NAMALWA (cell line): ENCODE data around the gene EBP.

Experiments used
- DNase-seq: peaks from one replicate; pipeline ENCODE4 v3.0.0-alpha.2; 2015; ENCODE audit warnings: low spot score

EBP gene

DNA sequence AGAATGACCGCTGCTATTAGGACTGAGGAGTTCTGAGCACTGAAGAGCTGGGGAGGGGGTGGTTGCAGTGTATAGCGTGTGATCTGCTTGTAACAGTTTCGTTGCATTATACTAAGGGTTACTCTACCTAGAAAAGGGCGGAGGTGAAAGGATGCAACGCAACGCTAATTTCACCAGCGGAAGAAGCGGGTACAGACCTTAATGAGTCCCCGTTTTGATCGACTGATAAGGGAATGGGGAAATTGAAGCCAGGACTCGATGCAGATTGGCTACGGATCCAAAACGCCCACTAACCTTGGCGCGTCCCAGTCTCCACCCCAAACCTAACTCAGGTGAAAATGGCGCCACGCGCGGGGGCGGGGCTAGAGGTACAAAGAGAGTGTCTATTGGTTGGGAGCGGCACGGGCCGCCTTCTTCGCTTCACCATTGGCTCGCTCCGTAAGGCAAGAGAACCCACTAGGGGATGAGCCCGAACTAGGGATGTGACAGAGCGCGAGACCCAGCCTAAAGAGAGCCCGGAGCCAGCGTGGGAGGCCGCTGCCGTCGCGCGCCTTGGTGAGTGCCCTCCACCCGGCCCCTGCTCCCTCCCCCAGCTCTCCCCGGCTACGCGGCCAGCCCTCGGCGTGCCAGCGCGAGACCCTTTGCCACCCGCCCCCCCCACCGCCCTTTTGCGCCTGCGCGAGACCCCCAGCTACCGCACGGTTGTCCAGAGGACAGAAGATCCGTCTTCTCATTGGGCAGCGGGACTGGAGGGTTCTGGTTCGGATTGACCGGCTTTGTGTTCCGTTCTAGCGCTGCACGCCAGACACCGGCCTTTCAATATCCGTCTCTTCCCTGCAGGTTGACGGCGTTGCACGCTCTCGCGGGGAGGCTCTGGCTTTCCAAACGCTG, at the start of gene EBP:
Gene EBP, plus strand, starts transcription at position 456 of the 891 bp plus-strand sequence. CDS start 1,964 bp downstream, outside the sequence.
- peak; percentile 96 for DNase-seq

DNA sequence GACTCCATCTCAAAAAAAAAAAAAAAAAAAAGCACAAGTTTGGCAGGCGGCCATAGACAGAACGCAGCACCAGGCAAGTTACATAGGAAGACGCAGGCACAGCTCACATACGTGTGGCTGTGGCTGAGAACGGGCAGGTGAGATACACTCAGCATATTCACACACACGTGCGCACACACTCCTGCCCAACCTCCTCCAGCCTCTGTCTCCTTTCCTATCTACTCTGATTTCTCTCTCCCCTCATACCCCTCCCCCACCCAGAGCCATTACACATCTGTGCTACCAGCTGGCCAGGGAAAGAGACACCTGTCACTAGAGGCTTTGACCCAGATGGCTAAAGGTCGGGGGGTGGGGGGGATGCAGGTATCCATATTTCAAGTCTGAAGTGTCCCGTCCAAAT, 49.4 kb upstream of the EBP start:
- no peak for DNase-seq

DNA sequence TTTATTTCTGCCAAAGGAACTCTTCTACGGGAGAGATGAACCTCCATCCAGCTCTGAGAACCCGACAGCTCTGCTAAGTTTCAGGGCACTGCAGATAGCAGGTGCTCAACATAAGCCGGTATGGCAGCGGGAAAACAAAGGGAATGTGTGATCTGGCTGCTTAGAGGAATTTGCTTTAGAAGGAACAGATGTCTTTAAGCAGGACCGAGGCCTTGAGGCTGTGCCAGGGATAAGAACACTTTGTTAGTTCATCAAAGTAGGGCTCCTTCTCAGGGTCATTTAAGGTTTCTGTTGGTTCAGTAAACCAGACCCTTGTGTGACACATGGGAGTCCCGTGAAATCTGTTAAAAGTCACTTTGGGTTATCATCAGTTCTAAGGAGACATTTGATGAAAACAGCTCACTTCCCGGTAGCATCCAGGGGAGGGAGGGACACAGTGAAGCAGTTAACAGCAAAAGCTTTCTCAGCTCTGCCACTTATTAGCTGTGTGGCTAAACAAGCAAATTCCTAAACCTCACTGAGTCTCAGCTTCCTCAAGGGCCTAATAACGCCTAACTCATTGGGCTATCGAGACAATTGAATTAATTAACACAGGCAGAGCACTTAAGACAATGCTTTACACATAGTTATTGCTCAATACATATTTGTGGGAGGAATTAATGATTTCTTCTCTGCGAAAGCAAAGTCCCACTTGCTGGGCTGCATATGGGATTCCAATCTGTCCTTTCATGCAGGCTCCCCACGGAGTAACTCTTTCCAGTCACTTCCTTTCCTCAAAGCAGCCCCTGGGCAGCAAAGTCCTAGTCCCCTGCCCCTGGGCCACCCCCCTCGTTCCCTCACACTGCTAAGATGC, 48.5 kb upstream of the EBP start:
- DNase-seq = no peak

DNA sequence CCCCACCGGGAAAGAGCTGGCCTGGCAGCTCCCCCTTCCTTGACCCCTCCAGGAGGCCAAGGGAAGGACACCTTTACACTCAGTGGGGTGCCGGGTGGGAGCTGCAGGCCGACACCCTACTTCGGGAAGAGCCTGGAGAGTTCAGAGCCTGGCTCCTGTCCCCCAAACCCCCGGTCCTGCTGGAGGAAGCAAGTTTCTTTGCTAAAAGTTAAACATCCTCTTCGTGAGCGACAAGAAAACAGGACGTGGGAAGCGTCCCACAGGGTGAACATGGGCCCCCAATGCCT, 48.0 kb upstream of the EBP start:
- no peak for DNase-seq

DNA sequence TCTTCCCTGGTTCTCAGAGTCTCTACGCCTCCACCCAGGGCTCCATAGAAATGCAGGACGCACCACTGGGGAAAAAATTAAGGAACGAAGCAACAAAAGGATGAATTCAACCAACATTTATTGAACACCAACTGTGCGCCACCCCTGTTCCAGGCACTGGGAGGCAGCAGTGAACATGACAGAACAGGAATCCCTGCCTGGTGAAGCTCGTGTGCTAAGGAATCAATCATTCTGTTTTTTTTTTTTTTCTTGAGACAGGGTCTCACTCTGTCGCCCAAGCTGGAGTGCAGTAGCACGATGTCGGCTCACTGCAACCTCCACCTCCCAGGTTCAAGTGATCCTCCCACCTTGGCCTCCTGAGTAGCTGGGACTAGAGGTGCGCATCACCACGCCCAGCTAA, 47.5 kb upstream of the EBP start:
- DNase-seq = peak; percentile 49

DNA sequence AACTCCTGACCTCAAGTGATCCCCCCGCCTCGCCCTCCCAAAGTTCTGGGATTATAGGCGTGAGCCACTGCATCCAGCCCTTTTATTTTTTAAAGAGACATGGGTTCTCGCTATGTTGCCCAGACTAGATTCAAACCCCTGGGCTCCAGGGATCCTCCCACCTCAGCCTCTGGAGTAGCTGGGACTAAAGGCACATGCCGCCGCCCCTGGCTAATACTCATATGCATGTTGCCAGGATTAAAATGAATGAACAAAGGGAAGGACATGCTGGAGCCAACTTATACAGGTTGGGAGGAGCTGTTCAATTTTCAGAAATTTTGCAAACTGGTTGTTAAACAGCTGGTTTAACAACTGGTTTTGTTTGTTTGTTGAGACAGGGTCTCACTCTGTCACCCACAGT, 47.0 kb upstream of the EBP start:
- DNase-seq = no peak

DNA sequence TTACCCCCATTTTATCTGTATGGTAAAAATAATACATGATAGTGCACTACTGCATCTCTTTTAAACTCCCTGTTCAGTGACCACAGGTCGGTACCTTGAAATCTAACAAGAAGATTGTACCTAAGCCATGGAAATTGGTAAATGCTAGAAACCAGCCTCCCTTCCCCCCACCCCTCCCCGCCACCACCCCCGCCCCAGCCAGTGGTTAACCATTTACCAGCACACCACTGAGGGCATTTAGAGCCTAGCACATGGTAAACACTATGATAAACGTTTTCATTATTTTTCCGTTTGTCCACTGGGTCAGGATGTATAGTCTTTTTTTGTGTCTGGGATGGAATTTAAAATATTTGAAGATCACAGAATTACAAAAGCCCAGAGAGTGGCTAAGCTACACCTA, 46.3 kb upstream of the EBP start:
- DNase-seq = no peak

DNA sequence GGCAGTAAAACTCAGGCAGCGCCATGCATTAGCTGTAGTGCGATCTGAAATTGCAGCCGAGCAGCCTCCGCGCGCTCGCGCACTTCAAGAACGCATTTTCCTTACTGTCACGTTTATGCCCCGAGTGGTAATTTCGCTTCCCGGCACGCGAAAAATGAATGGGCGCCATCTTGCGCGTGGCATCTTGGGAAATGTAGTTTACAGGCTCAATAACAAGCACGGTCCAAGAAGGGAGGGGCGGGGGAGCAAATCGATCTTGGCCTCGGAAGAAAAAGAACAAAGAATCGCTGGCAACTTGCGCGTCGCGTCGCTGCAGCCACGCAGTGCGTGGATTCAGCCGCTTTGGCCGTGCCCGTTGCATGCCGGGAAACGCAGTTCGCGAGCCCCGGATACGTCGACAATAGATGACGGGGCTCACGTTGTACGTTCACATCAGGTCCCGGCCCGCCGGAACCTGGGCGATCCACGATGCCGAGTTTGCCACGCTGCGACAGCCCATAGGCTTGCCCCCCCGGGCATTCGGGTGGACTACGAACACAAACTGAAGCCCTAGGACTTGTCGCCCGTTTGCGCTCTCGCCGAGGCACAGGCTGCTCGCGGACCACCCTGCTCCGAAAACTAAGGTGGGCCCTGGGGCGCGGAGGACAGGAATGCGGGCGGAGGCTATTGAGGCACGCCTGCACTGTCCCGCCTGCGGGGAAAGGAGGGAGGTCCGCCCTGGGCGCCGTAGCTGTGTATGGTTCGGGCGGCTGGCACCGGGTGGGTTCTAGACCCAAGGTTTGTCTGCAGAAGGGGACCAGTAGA, 45.6 kb upstream of the EBP start, which contains the start of gene FTSJ1:
Gene FTSJ1, plus strand, starts transcription at position 426 of the 804 bp plus-strand sequence. CDS start 1,849 bp downstream, outside the sequence.
- peak; percentile 92 for DNase-seq

DNA sequence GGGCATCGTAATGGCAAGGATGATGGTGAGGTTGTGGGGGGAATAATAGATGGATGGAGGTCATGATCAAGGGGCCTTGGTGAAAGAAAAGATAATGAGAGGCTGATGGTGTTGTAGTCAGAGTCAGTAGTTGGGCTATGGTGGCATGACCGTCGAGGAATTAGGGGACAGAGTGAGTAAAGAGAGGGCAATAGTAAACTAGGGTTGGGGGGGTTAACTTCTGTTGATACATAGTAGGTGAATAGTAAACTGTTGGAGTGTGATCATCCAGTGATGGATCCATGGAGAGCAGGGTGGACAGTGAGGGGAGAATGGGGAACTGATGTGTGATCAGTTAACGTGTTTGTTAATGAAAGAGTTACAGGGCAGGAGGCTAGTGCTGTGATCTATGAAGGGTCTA, 44.7 kb upstream of the EBP start:
- DNase-seq = no peak

DNA sequence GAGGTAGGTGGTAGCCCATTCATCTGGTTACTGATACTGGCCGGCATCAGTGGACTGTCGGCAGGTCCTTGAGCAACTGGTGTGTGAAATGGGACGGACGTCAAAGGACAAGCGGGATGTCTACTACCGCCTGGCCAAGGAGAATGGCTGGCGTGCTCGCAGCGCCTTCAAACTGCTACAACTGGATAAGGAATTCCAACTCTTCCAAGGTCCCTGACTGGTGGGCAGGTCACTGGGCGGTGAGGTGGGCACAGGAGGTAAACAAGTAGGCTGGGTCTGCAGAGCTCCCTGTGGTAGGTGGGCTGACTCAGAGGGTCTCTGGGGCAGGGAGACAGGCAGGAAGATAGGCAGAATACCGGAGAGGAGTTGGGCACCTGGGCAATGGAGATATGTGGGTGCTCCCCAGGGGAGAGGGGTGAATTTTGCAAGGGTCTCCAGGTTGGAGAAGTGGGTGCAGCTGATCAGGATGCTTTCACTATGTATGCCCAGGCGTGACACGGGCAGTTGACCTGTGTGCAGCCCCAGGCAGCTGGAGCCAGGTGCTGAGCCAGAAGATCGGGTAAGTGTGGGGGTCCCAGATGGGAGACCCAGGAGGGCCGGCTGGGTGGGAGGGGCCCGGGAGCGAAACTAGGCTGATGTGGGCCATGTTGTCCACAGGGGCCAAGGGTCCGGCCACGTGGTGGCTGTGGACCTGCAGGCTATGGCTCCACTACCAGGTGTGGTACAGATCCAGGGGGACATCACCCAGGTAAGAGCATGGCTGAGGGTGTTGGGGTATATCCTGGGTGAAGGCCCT, 43.5 kb upstream of the EBP start:
- no peak for DNase-seq

DNA sequence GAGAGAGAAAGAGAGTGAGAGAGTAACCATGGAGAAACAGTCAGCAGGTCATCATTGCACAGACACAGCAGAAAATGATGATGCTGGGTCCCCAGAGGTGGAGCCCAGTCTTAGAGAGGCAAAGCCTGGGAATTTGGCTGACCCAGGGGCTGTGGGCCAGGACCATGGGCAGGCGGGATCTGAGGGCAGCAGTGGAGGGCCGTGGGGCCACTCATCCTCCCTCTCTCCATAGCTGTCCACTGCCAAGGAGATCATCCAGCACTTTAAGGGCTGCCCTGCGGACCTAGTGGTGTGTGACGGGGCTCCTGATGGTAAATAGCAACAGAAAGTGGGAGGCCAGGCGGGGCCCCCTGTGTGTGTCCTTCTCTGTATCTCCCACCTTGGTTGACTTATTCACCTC, 42.8 kb upstream of the EBP start:
- no peak for DNase-seq

DNA sequence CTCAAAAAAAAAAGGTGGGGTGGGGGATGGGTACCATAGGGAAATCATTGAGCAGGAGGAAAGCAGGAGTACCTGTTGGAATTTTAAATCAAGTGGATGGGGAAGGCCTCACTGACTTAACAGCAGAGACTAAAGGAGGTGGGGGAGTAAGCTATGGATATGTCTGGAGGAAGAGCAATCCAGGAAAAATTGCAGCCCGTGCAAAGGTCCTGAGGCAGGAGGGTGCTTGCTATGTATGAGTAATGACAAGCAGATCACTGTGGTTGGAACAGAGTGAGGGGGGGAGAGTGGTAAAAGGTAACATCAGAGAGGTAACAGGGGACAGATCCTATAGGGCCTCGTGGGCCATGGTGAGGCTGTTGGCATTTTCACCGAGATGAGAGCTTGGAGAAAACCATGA, 41.5 kb upstream of the EBP start:
- DNase-seq = no peak

DNA sequence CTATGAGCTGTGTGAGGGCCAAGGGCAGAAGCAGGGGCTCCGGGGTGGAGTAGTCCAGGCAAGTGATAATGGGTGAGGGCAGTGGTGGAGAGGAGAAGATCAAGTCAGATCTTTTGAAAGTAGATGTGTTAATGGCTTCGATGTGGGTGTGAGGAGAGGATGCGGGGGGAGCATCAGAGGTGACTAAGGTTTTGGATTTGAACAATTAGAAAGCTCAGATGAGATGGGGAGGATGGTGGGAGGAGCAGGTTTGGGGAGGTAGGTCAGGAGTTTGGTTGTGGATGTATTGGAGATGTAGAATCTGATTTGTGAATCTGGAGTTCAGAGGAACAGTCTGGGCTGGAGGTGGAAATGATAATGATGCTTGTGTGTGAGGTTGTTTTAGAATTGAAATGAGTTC, 41.0 kb upstream of the EBP start:
- no peak for DNase-seq

DNA sequence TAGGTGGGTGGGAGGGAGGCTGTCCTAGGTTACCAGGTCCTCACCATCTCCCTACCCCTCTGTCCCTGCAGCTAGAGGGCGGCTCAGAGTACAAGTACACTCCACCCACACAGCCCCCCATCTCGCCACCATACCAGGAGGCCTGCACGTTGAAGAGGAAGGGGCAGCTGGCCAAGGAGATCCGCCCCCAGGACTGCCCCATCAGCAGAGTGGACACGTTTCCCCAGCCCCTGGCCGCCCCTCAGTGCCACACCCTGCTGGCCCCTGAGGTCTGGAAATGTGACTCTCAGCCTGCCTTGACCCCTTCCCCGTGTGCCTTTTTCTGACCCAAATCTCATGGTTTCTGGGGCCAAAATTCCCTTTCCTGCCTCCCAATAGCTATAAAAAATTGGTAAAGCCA, 39.1 kb upstream of the EBP start:
- DNase-seq = no peak

DNA sequence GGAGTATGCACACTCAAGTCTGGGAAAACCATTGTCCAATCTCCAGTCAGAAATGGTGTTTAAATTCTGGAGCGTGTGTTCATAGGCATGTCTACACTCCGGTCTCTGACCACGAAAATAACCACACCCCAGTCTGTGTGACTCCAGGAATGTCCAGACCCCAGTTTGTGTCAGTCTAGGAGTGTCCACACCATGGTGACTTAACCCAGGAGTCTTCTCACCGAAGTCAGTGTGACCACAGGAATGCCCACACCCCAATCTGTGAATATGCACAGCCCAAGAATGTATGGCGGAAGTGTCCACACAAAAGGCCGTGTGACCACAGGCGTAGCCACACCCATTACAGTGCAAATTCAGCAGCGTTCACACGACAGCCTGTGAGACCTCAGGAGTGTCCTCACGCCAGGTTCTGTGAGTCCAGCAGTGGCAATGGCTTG, 34.2 kb upstream of the EBP start:
- no peak for DNase-seq

DNA sequence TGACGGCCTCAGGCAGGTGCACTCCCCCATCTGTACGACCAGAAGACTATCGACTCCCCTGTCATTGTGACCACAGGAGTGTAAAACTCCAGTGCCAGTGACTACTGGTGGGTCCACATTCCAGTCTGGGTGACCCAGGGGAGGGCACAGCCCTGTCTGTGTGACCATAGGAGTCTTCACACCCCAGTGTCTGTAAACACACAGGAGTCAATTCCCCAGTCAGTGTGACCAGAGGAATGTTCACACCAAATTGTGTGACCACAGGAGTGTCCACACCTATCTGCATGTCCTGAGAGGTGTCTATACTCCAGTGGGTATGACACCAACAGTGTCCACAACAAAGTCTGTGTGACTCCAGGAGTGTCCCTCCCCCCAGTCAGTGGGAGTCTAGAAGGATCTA, 33.6 kb upstream of the EBP start:
- DNase-seq = no peak

DNA sequence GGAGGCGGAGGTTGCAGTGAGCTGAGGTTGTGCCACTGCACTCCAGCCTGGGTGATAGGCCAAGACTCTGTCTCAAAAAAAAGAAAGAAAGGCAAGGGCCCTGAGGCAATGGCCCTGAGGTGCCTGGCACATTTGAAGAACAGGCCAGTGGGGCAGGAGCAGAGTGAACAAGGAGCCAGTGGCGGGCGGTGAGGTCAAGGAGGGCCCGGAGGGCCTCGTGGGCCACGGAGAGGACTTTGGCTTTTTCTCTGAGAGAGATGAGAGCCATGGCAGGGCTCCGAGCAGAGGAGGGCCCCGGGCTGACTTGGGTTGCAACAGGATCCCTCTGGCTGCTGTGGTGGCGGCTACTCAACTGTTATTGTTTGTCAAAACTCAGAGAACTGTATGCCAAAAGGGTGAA, 32.3 kb upstream of the EBP start:
- no peak for DNase-seq

DNA sequence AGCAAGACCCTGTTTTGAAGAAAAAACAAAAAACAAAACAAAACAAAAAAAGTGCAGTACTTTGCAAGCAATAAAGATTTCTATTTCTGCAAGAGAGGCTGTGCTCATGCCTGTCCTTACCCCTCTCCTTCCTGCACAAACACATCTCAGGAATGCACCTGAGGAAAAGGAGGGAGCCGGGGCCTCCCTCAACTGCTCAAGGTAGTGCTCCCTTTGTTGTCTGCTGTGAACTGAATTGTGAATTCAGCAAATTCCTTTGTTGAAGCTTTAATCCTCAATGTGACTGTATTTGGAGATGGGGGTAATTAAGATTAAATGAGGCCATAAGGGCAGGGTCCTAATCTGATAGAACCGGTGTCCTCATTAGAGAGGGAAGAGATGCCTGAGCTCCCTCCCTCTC, 31.7 kb upstream of the EBP start:
- DNase-seq = no peak

DNA sequence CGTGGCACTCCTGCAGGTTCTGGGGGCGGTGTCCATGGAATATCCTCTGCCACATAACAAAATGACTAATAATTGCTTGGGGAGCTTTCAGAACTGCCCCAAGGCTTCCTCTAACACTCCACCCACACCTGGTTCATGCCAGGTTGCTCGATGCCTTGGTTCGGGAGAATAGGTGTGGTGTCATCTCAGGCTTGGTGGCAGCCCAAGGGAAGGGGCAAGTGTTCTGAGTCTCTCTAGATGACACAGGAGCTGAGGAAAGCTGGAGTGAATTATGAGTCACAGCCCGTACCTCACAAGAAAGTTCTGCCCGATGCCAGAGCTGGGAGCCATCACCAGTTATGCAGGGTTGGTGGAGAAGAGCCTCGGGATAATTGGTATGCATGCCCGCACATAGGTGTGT, 30.9 kb upstream of the EBP start:
- no peak for DNase-seq

DNA sequence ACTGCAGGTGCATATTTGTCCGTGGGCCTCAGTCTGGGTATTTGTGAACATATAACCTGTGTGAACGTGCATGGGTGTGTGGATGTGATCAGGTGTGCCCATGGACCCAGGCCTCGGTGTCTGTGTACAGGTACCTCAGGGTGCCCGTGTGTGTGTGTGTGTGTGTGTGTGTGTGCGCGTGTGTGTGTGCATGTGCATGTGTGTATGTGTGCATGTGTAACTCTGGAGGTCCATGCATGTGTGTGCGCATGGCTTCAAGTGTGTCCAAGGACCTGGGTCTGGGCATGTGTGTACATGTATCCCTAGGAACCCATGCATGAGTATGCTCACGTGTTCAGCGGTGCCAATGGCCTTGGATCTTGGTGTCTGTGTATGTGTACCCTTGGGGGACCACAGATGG, 29.8 kb upstream of the EBP start:
- no peak for DNase-seq

DNA sequence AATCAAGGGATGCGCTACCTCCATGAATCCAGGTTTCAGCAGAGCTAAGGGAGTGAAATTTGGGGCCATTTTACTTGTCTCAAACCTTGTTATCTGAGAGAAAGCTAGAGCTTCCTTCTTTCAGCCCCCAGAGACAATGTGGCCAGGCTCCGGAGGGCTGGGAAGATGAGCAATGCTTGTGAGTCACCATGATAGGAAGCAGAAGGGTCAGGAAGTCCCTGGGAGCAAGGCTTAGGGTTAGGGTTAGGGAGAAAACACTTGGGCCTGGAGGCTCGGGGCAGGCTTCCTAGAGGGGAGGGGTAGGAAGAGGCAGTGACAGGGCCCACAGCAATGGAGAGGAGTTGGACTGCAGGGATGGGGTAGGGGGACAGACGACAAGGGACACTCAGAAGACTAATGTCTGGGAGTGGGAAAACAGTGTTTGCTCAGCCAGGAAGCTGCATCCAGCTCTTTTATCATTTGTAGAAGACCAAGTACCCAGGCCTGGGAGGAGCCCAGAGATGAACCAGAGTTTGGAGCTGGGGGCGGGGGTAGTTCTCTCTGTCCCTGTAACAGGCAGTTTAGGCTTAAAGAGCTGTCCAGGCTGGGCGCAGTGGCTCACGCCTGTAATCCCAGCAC, 29.2 kb upstream of the EBP start:
- no peak for DNase-seq
